Measurements from ENCODE around the gene RIN2. TPM values are rescaled to one million over a fixed set of nuclear protein-coding genes. Genes with fewer than 3 reads are reported as not detected.

RIN2 gene
- total RNA-seq, 1 donor from 2014 or later: 0.75 TPM

GRCh38 chr20:19742974-19743639 lies 15.0 kb upstream of the RIN2 start:
- ATAC-seq (ENCODE audit: low read depth) (no peak), DNase-seq (no peak)
- TF ChIP-seq, protein P1, sequence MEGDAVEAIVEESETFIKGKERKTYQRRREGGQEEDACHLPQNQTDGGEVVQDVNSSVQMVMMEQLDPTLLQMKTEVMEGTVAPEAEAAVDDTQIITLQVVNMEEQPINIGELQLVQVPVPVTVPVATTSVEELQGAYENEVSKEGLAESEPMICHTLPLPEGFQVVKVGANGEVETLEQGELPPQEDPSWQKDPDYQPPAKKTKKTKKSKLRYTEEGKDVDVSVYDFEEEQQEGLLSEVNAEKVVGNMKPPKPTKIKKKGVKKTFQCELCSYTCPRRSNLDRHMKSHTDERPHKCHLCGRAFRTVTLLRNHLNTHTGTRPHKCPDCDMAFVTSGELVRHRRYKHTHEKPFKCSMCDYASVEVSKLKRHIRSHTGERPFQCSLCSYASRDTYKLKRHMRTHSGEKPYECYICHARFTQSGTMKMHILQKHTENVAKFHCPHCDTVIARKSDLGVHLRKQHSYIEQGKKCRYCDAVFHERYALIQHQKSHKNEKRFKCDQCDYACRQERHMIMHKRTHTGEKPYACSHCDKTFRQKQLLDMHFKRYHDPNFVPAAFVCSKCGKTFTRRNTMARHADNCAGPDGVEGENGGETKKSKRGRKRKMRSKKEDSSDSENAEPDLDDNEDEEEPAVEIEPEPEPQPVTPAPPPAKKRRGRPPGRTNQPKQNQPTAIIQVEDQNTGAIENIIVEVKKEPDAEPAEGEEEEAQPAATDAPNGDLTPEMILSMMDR (IDR thresholded peaks at IDR 0.05): no peak
- Mint-ChIP-seq H3K9me3 (peaks cover 3% of the 10 kb centered on the region), H3K4me1 (no peaks in the 10 kb centered on the region), H3K27me3 (peaks cover 25% of the 10 kb centered on the region), H3K36me3 (ENCODE audit: low read depth) (no peaks in the 10 kb centered on the region), H3K27ac (no peak overlapping the region), H3K4me3 (no peak overlapping the region)
- intact Hi-C loops (cut with micrococcal nuclease): loop anchor here (2.0 kb wide), 1 partner anchor 16 kb away; no protein-coding TSS in a partner anchor
- POLR2A ChIA-PET: no interaction called here
- CTCF ChIA-PET: no interaction called here

- peaks cover 27% of the 10 kb centered on the region for H3K27me3 Mint-ChIP-seq
- CTCF ChIA-PET: no interaction called here
- no peak for ATAC-seq (ENCODE audit: low read depth)
These were observed 14.4 kb upstream of the RIN2 start for GRCh38 chr20:19743640-19743995.

DNA sequence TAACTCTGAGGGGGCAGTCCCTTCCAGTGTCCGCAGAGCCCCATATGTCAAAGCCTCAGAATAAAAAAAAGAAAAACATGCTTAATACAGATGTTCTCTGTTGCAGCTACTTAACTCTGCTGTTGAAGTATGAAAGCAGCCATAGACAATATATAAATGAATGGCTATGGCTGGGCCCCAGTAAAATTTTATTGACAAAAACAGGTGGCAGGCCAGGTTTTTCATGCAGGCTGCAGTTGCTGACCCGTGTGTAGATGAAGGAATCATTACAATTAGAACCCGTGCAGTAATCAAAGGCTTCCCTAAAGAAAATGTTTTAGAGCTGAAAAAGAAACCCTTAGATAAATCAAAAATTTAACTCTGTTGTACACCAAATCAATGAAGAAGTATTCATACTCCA lies 13.0 kb upstream of the RIN2 start:
- Mint-ChIP-seq H3K4me3 (no peak overlapping the region), H3K9me3 (peaks cover 3% of the 10 kb centered on the region), H3K27ac (no peak overlapping the region), H3K27me3 (peaks cover 23% of the 10 kb centered on the region), H3K4me1 (no peaks in the 10 kb centered on the region), H3K36me3 (ENCODE audit: low read depth) (no peaks in the 10 kb centered on the region)
- no peak for ATAC-seq (ENCODE audit: low read depth)
- TF ChIP-seq, protein P1 (IDR thresholded peaks at IDR 0.05): no peak
- intact Hi-C loops (cut with micrococcal nuclease): no loop called here
- no peak for DNase-seq
- ChIA-PET CTCF (no interaction called here), POLR2A (no interaction called here)

More at GRCh38 chr20:19743640-19743995, 14.4 kb upstream of the RIN2 start:
- POLR2A ChIA-PET: no interaction called here
- H3K27ac Mint-ChIP-seq: no peak overlapping the region
- H3K4me1 Mint-ChIP-seq: no peaks in the 10 kb centered on the region
- H3K9me3 Mint-ChIP-seq: peaks cover 3% of the 10 kb centered on the region
- no peak for DNase-seq
- no peaks in the 10 kb centered on the region for H3K36me3 Mint-ChIP-seq (ENCODE audit: low read depth)
- intact Hi-C loops (cut with micrococcal nuclease): loop anchor here (2.0 kb wide), 1 partner anchor 17 kb away; no protein-coding TSS in a partner anchor
- TF ChIP-seq, protein P1 (IDR thresholded peaks at IDR 0.05): no peak
- H3K4me3 Mint-ChIP-seq: no peak overlapping the region

- ChIA-PET CTCF (no interaction called here), POLR2A (no interaction called here)
- no peak for DNase-seq
- peaks cover 2% of the 10 kb centered on the region for H3K4me1 Mint-ChIP-seq
- H3K36me3 Mint-ChIP-seq (ENCODE audit: low read depth): no peaks in the 10 kb centered on the region
- peaks cover 3% of the 10 kb centered on the region for H3K9me3 Mint-ChIP-seq
- ATAC-seq (ENCODE audit: low read depth): no peak
- H3K27me3 Mint-ChIP-seq: peaks cover 23% of the 10 kb centered on the region
- no peak overlapping the region for H3K4me3 Mint-ChIP-seq
- H3K27ac Mint-ChIP-seq: no peak overlapping the region
- TF ChIP-seq, protein P1 (IDR thresholded peaks at IDR 0.05): no peak
- intact Hi-C loops (cut with micrococcal nuclease): no loop called here
These were observed 12.5 kb upstream of the RIN2 start for GRCh38 chr20:19745584-19745983.

- Mint-ChIP-seq H3K9me3 (peaks cover 3% of the 10 kb centered on the region), H3K4me1 (peaks cover 10% of the 10 kb centered on the region), H3K27ac (no peak overlapping the region), H3K27me3 (peaks cover 18% of the 10 kb centered on the region), H3K4me3 (no peak overlapping the region), H3K36me3 (ENCODE audit: low read depth) (no peaks in the 10 kb centered on the region)
- intact Hi-C loops (cut with micrococcal nuclease): no loop called here
- DNase-seq (no peak), ATAC-seq (ENCODE audit: low read depth) (no peak)
- POLR2A ChIA-PET: no interaction called here
- CTCF ChIA-PET: no interaction called here
- TF ChIP-seq, protein P1 (IDR thresholded peaks at IDR 0.05): no peak
These were observed 11.7 kb upstream of the RIN2 start for GRCh38 chr20:19746396-19746795.

Data from activated B cell treated with CpG ODN at 0.5 μM for 24 hours (primary cell).